OCI-LY7 (cell line): ENCODE data around the gene MAP3K2. TPM values are rescaled to one million over a fixed set of nuclear protein-coding genes. Genes with fewer than 3 reads are reported as not detected.
A peak's percentile ranks its signal among the peaks of the same experiment; 100 is the strongest.

ENCODE experiments used
- BruUV-seq: library from RNA; stranded (reverse); fragments of 400-500 nt; replicated peaks from 2 replicates; lab custom pipeline; 2021; lab: Mats Ljungman, UMichigan
- CTCF ChIA-PET: fragments of 300-600 bp; sonication (Branson Sonifier 250); formaldehyde crosslinking; loops from one replicate; lab custom pipeline; 2022; ENCODE audit warnings: antibody characterized with exemption; ENCODE audit not compliant: unreplicated experiment; lab: Charles Lee
- POLR2A ChIA-PET: fragments of 300-600 bp; sonication (Branson Sonifier 250); formaldehyde crosslinking; loops from one replicate; lab custom pipeline; 2022; ENCODE audit warnings: antibody characterized with exemption; lab: Charles Lee
- DNase-seq: peaks from one replicate; pipeline ENCODE4 v3.0.0-alpha.2; 2015; ENCODE audit warnings: low spot score
- H2AFZ ChIP-seq: fragments of 200-600 bp; sonication (generic), shearing (Covaris generic); 2 replicates; pipeline ENCODE4 v1.6.1; 2014; ENCODE audit warnings: mild to moderate bottlenecking, antibody characterized with exemption, low read length, moderate library complexity
- H3K27ac ChIP-seq: fragments of 200-600 bp; sonication (generic); 2 replicates; pipeline ENCODE4 v1.5.1; 2014; ENCODE audit warnings: mixed run types, low read depth, mild to moderate bottlenecking, moderate library complexity, low read length, inconsistent platforms; ENCODE audit not compliant: poor library complexity, severe bottlenecking
- H3K36me3 ChIP-seq: fragments of 200-600 bp; sonication (generic); 2 replicates; pipeline ENCODE4 v1.6.1; 2014; ENCODE audit warnings: mild to moderate bottlenecking, antibody characterized with exemption, low read length, moderate library complexity, mixed read lengths; ENCODE audit not compliant: insufficient read depth
- H3K4me1 ChIP-seq: fragments of 200-600 bp; sonication (generic); 2 replicates; pipeline ENCODE4 v1.5.1; 2014; ENCODE audit warnings: mild to moderate bottlenecking, low read length; ENCODE audit not compliant: insufficient read depth, poor library complexity, severe bottlenecking
- H3K4me2 ChIP-seq: fragments of 200-600 bp; sonication (generic); 2 replicates; pipeline ENCODE4 v1.6.1; 2014; ENCODE audit warnings: mild to moderate bottlenecking, low read length
- H3K4me3 ChIP-seq: fragments of 200-600 bp; sonication (generic); 2 replicates; pipeline ENCODE4 v1.5.1; 2014; ENCODE audit warnings: mild to moderate bottlenecking, low read depth, low read length; ENCODE audit not compliant: poor library complexity, severe bottlenecking
- H3K79me2 ChIP-seq: fragments of 200-600 bp; sonication (generic); 2 replicates; pipeline ENCODE4 v1.6.1; 2016; ENCODE audit warnings: low read depth, mild to moderate bottlenecking, low read length, moderate library complexity, mixed read lengths; ENCODE audit not compliant: insufficient read depth
- H3K9me2 ChIP-seq: fragments of 200-600 bp; sonication (generic); 2 replicates; pipeline ENCODE4 v1.6.1; 2016; ENCODE audit warnings: mild to moderate bottlenecking, low read length, mixed read lengths; ENCODE audit not compliant: insufficient read depth
- H3K9me3 ChIP-seq: fragments of 200-600 bp; sonication (generic); 2 replicates; pipeline ENCODE4 v1.6.1; 2014; ENCODE audit warnings: mild to moderate bottlenecking, mixed run types, low read length, mixed read lengths
- H4K20me1 ChIP-seq: fragments of 200-600 bp; sonication (generic); 2 replicates; pipeline ENCODE4 v1.6.1; 2014; ENCODE audit warnings: mild to moderate bottlenecking, antibody characterized with exemption, low read length, moderate library complexity, mixed read lengths; ENCODE audit not compliant: insufficient read depth
- EZH2phosphoT487 ChIP-seq: fragments of 200-600 bp; sonication (generic); IDR thresholded peaks from 2 replicates; pipeline ENCODE4 v1.6.1; 2018; ENCODE audit warnings: low read depth, borderline replicate concordance, mild to moderate bottlenecking, mixed run types, antibody characterized with exemption, low read length, moderate library complexity, mixed read lengths
- intact Hi-C: fragments of 100-400 bp; cut with micrococcal nuclease; formaldehyde crosslinking; loops from one replicate; pipeline ENCODE4 v1.10.0; 2022; ENCODE audit not compliant: unreplicated experiment
- total RNA-seq, 2 experiments: library from RNA; depleted of rRNA in 1 of 2; stranded (reverse); fragments of >200 nt in 1 of 2; shearing (Covaris generic) in 1 of 2; gene quantifications; 2 replicates each; pipeline ENCODE4 v1.2.3, GENCODE V29; 2014 to 2022
- TF ChIP-seq, protein P1 (sequence below): fragments of 200-600 bp; sonication (generic); conservative IDR thresholded peaks from 2 replicates; pipeline ENCODE4 v1.5.1; 2014; ENCODE audit warnings: mild to moderate bottlenecking, antibody characterized with exemption, low read length, moderate library complexity, mixed read lengths

Gene MAP3K2
- total RNA-seq, 2 experiments from 2014 or later: 33.2 to 52.5 TPM

DNA sequence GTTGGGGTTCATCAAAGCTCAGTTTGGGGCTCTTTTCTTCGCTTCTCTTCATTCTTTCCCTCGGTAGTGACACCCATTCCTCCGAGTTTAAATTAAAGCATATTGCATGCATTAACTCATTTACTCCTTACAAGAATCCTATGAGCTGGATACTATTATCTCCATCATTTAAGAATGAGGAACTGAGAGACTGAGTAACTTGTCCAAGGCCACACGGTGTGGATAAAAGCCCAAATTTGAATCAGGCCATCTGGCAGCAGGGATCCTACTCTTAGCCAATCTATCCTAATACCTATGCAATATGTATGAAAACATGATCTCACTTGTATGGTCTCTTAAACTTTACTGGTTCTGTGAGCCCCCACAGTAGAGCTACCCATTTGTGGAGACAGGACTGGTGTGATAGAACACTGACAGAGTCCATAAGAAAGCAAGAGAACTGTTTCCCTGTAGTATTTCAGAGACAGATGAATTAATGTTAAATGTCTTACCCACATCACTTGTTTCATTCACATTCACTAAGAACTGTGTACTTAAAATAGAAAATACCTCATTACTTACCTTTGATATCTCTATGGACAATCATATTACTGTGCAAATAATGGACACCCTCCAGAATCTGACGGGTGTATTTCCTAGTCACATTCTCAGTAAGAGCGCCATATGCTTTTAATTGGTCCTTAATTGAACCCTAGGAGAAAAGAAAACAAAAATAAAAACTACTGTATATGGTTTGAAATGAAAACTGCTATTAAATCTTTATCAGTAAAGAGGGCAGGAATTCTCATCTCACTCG, 73.4 kb downstream of the MAP3K2 start:
- DNase-seq: no peak
- Histone ChIP-seq H3K4me1 (peaks cover 19% of the 10 kb centered on the region), H3K79me2 (no peaks in the 10 kb centered on the region), H3K9me2 (no peaks in the 10 kb centered on the region), H3K4me3 (no peak overlapping the region), H3K4me2 (peak overlapping the region; percentile 28; the same call in 1 of the 2 replicates), H3K27ac (no peak overlapping the region), H3K36me3 (peaks cover 93% of the 10 kb centered on the region), H2AFZ (no peak overlapping the region), H3K9me3 (no peaks in the 10 kb centered on the region), H4K20me1 (no peaks in the 10 kb centered on the region)
- ChIA-PET CTCF (no interaction called here), POLR2A (interaction anchor here (0.7 kb wide), 1 partner anchor 15 kb away, joined by 3 read pairs; no protein-coding TSS in a partner anchor)
- TF ChIP-seq EZH2phosphoT487: no peak
- TF ChIP-seq, protein P1, sequence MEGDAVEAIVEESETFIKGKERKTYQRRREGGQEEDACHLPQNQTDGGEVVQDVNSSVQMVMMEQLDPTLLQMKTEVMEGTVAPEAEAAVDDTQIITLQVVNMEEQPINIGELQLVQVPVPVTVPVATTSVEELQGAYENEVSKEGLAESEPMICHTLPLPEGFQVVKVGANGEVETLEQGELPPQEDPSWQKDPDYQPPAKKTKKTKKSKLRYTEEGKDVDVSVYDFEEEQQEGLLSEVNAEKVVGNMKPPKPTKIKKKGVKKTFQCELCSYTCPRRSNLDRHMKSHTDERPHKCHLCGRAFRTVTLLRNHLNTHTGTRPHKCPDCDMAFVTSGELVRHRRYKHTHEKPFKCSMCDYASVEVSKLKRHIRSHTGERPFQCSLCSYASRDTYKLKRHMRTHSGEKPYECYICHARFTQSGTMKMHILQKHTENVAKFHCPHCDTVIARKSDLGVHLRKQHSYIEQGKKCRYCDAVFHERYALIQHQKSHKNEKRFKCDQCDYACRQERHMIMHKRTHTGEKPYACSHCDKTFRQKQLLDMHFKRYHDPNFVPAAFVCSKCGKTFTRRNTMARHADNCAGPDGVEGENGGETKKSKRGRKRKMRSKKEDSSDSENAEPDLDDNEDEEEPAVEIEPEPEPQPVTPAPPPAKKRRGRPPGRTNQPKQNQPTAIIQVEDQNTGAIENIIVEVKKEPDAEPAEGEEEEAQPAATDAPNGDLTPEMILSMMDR: no peak
- intact Hi-C loops: no loop called here
- no TSS peak for BruUV-seq

DNA sequence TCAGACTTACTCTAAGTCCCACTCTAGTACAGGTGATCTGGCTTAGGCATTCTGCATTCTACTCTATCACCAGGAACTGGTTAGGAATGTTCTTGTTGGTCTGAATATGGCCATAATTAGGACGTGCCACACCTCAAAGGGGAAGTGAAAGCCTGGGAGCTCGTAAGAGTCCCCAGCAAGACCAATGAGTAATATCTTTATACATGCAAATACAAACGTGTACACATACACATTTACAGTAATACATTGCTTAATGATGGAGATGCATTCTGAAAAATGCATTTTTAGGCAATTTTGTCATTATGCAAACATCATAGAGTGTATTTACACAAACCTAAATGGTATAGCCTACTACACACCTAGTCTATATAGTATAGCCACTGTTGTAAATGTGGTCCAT, 74.4 kb downstream of the MAP3K2 start:
- DNase-seq: peak; percentile 52
- ChIA-PET CTCF (no interaction called here), POLR2A (interaction anchor here (0.7 to 2.0 kb wide), 3 partner anchors 12 to 29 kb away, joined by 3 to 8 read pairs (median 3); no protein-coding TSS in a partner anchor)
- Histone ChIP-seq H3K9me2 (no peaks in the 10 kb centered on the region), H3K36me3 (peaks cover 92% of the 10 kb centered on the region), H3K4me1 (peaks cover 19% of the 10 kb centered on the region), H3K4me3 (no peak overlapping the region), H2AFZ (no peak overlapping the region), H3K4me2 (peak overlapping the region; percentile 28; the same call in 1 of the 2 replicates), H3K79me2 (no peaks in the 10 kb centered on the region), H4K20me1 (no peaks in the 10 kb centered on the region), H3K27ac (peak overlapping the region; percentile 4), H3K9me3 (no peaks in the 10 kb centered on the region)
- intact Hi-C loops: no loop called here
- TF ChIP-seq EZH2phosphoT487: no peak
- TF ChIP-seq, protein P1: no peak
- no TSS peak for BruUV-seq

DNA sequence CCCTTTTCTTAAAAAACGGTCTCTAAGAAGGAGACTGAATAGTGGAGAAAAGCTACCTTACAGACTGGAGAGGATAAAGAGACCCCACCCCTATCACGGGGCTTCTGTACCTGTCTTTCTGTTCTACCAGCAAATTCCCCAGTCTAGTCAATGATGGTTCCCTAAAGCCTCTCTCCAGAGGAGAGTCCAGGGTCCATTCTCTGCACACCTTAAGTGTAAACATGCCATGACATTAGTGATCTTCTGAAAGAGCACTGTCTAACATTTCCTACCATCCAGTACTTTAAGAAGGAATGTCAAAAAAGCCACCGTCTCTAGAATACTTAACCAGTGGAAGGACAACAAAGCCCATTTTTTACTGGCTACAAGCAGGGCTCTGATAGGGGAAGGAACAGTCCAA, 76.8 kb downstream of the MAP3K2 start:
- intact Hi-C loops: no loop called here
- POLR2A ChIA-PET: no interaction called here
- DNase-seq: no peak
- no TSS peak for BruUV-seq
- Histone ChIP-seq H3K27ac (no peak overlapping the region), H3K4me3 (no peak overlapping the region), H3K4me2 (no peak overlapping the region), H3K9me3 (no peaks in the 10 kb centered on the region), H2AFZ (no peak overlapping the region), H3K9me2 (no peaks in the 10 kb centered on the region), H3K79me2 (no peaks in the 10 kb centered on the region), H3K4me1 (peaks cover 27% of the 10 kb centered on the region), H4K20me1 (no peaks in the 10 kb centered on the region), H3K36me3 (peaks cover 86% of the 10 kb centered on the region)
- TF ChIP-seq, protein P1: no peak
- TF ChIP-seq EZH2phosphoT487: no peak
- CTCF ChIA-PET: no interaction called here
